Hepatocyte (in vitro differentiated cells): ENCODE results near the gene ATP5F1D. TPM values are rescaled to one million over a fixed set of nuclear protein-coding genes. Genes with fewer than 3 reads are reported as not detected.

Experiments
- DNase-seq: peaks from one replicate; pipeline ENCODE4 v3.0.0-alpha.2; 2016; ENCODE audit warnings: low spot score
- H2AFZ ChIP-seq: fragments of 200-600 bp; sonication (generic); 2 replicates; pipeline ENCODE4 v1.6.0; 2016; ENCODE audit warnings: antibody characterized with exemption, mild to moderate bottlenecking
- H3K27ac ChIP-seq: fragments of 200-600 bp; sonication (generic); 2 replicates; pipeline ENCODE4 v1.5.1; 2016; ENCODE audit warnings: mild to moderate bottlenecking
- H3K27me3 ChIP-seq: fragments of 200-600 bp; sonication (generic); 2 replicates; pipeline ENCODE4 v1.6.1; 2016
- H3K36me3 ChIP-seq: fragments of 200-600 bp; sonication (generic); replicated peaks from 2 replicates; pipeline ENCODE4 v1.5.1; 2016; ENCODE audit warnings: low read depth; ENCODE audit not compliant: insufficient read depth
- H3K4me1 ChIP-seq: fragments of 200-600 bp; sonication (generic); 2 replicates; pipeline ENCODE4 v1.5.1; 2016; ENCODE audit warnings: mild to moderate bottlenecking, moderate library complexity; ENCODE audit not compliant: insufficient read depth
- H3K4me2 ChIP-seq: fragments of 200-600 bp; sonication (generic); 2 replicates; pipeline ENCODE4 v1.6.0; 2016
- H3K4me3 ChIP-seq: fragments of 200-600 bp; sonication (generic); 2 replicates; pipeline ENCODE4 v1.5.1; 2016; ENCODE audit warnings: mild to moderate bottlenecking
- H3K79me2 ChIP-seq: fragments of 200-600 bp; sonication (generic); 2 replicates; pipeline ENCODE4 v1.6.0; 2017; ENCODE audit warnings: mild to moderate bottlenecking
- H3K9me2 ChIP-seq: fragments of 200-600 bp; sonication (generic); replicated peaks from 2 replicates; pipeline ENCODE4 v1.6.0; 2017; ENCODE audit warnings: mild to moderate bottlenecking; ENCODE audit not compliant: insufficient read depth
- H3K9me3 ChIP-seq: fragments of 200-600 bp; sonication (generic); 2 replicates; pipeline ENCODE4 v1.5.1; 2016; ENCODE audit warnings: low read depth, mild to moderate bottlenecking
- H4K20me1 ChIP-seq: fragments of 200-600 bp; sonication (generic); 2 replicates; pipeline ENCODE4 v1.6.0; 2016; ENCODE audit warnings: mild to moderate bottlenecking; ENCODE audit not compliant: insufficient read depth, poor library complexity, severe bottlenecking
- CTCF ChIP-seq: fragments of 200-600 bp; sonication (generic); IDR thresholded peaks from 2 replicates; pipeline ENCODE4 v1.5.1; 2016; ENCODE audit warnings: antibody characterized with exemption, mild to moderate bottlenecking; ENCODE audit not compliant: poor library complexity
- EZH2 ChIP-seq: fragments of 200-600 bp; sonication (generic); IDR thresholded peaks from 2 replicates; pipeline ENCODE4 v1.6.1; 2016; ENCODE audit warnings: antibody characterized with exemption, mild to moderate bottlenecking, borderline replicate concordance
- EZH2phosphoT487 ChIP-seq: fragments of 200-600 bp; sonication (generic); IDR thresholded peaks from one replicate; pipeline ENCODE4 v1.6.1; 2018; ENCODE audit warnings: antibody characterized with exemption, mild to moderate bottlenecking, low read depth, moderate library complexity; ENCODE audit not compliant: unreplicated experiment, severe bottlenecking
- whole genome bisulfite sequencing: methylation state at CpG from one replicate; pipeline ENCODE4 v1.1.6; 2016; ENCODE audit warnings: low lambda C conversion rate; ENCODE audit errors: missing lambda C conversion rate; 5-methylcytosine and 5-hydroxymethylcytosine counted together
- polyA plus RNA-seq: library from polyadenylated mRNA; unstranded; fragments of >200 nt; fragmentation: Nextera tagmentation; extraction: Ambion mirVana; gene quantifications from 2 replicates; pipeline ENCODE4 v1.2.1, GENCODE V29; 2016
- total RNA-seq: library from RNA; depleted of rRNA; stranded (reverse); fragments of >200 nt; gene quantifications from 2 replicates; pipeline ENCODE4 v1.2.3, GENCODE V29; 2014

Gene ATP5F1D
- total and polyA plus RNA-seq, 2 experiments from 2014 or later: 54.0 to 291 TPM

GRCh38 chr19:1283207-1283916, 41.8 kb downstream of the ATP5F1D start:
- Histone ChIP-seq H3K79me2 (peaks cover 21% of the 10 kb centered on the region), H4K20me1 (no peaks in the 10 kb centered on the region), H3K27ac (no peak overlapping the region), H3K4me3 (no peak overlapping the region), H2AFZ (no peak overlapping the region), H3K27me3 (no peaks in the 10 kb centered on the region), H3K4me1 (peaks cover 32% of the 10 kb centered on the region), H3K9me3 (no peaks in the 10 kb centered on the region), H3K36me3 (no peaks in the 10 kb centered on the region), H3K4me2 (no peak overlapping the region), H3K9me2 (no peaks in the 10 kb centered on the region)
- TF ChIP-seq EZH2 (no peak), EZH2phosphoT487 (no peak), CTCF (no peak)
- no peak for DNase-seq
- WGBS: 83% methylated on average over 29 of the region's 29 CpGs

GRCh38 chr19:1283917-1284292, 42.4 kb downstream of the ATP5F1D start:
- TF ChIP-seq EZH2phosphoT487 (no peak), EZH2 (no peak), CTCF (no peak)
- DNase-seq: no peak
- Histone ChIP-seq H3K9me3 (no peaks in the 10 kb centered on the region), H4K20me1 (no peaks in the 10 kb centered on the region), H3K36me3 (no peaks in the 10 kb centered on the region), H3K27me3 (no peaks in the 10 kb centered on the region), H2AFZ (no peak overlapping the region), H3K4me2 (peak overlapping the region; percentile 76), H3K79me2 (peaks cover 26% of the 10 kb centered on the region), H3K27ac (peak overlapping the region; percentile 85), H3K9me2 (no peaks in the 10 kb centered on the region), H3K4me1 (peaks cover 32% of the 10 kb centered on the region), H3K4me3 (no peak overlapping the region)
- WGBS: 93% methylated on average over 11 of the region's 12 CpGs

- Histone ChIP-seq H3K27me3 (no peaks in the 10 kb centered on the region), H3K4me3 (no peak overlapping the region)
- 68% methylated on average over 20 of the region's 20 CpGs for WGBS
Measured at GRCh38 chr19:1284293-1284978, 42.9 kb downstream of the ATP5F1D start.

More at GRCh38 chr19:1284293-1284978, 42.9 kb downstream of the ATP5F1D start:
- no peak for DNase-seq
- H3K27ac ChIP-seq: peak overlapping the region; percentile 85
- H3K4me1 ChIP-seq: peaks cover 32% of the 10 kb centered on the region
- H3K4me2 ChIP-seq: peak overlapping the region; percentile 76
- H3K79me2 ChIP-seq: peaks cover 28% of the 10 kb centered on the region
- TF ChIP-seq CTCF (no peak), EZH2 (no peak)
- no peaks in the 10 kb centered on the region for H3K9me3 ChIP-seq
- H4K20me1 ChIP-seq: no peaks in the 10 kb centered on the region
- H2AFZ ChIP-seq: no peak overlapping the region
- no peaks in the 10 kb centered on the region for H3K9me2 ChIP-seq
- H3K36me3 ChIP-seq: no peaks in the 10 kb centered on the region
